NCI-H69 (cell line): ENCODE measurements around the gene USP2.

Source experiments
- DNase-seq: peaks from one replicate; lab custom pipeline; 2025; lab: John Stamatoyannopoulos, UW

The USP2 gene

GRCh38 chr11:119320776-119321524 is 60.5 kb downstream of the USP2 start:
- peak; percentile 80 for DNase-seq

DNA sequence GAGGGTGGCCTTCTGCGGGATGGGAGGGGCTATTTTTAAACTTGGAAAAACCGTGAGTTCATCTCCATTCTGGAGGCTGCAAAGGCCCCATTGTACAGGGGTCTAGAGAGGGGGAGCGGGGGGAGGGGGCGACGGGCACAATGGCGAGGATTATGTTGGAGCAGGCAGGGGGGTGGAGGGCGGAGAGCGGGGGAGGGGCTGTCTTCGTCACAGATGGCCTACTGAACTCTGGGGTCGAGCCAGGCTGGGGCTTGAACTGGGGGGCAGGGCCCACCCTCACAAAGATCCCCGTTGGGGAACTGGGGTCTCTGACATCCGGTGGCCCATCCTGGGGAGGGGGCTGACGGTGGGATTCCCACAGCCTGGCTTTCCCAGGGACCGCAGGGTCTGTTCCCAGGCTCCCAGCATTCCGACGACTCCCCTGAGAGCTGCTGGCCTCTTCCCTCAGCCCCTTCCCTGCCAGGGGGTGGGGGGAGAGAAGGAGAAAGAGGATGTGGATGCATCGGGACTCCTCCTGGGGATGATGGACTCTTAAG is 61.2 kb downstream of the USP2 start:
- DNase-seq = peak; percentile 44

DNA sequence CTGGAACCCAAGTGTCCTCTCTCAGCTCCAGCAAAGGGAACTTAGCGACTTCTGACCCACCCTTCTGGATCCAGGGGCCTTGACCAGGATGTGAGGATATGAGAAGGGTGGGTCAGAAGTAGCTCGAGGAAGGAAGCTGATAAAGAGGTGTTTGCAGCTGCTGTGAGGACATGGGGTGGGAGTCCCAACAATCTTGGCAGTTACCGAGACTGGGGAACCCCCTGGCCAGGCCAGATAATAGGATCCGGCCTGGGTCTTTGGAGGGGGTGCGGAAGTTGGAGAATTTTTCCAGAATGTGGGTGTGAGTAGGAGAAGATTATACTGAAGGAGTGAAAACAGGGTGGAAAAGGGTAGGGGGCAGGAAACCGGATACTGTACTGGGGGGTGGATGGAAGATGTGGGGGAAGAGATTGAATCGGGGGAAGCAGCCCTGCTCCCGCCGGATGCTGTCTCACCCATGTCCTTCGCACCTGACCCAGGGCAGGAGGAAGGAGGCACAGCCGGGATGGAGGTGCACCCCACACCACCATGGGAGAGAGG is 61.7 kb downstream of the USP2 start:
- peak; percentile 13 for DNase-seq

DNA sequence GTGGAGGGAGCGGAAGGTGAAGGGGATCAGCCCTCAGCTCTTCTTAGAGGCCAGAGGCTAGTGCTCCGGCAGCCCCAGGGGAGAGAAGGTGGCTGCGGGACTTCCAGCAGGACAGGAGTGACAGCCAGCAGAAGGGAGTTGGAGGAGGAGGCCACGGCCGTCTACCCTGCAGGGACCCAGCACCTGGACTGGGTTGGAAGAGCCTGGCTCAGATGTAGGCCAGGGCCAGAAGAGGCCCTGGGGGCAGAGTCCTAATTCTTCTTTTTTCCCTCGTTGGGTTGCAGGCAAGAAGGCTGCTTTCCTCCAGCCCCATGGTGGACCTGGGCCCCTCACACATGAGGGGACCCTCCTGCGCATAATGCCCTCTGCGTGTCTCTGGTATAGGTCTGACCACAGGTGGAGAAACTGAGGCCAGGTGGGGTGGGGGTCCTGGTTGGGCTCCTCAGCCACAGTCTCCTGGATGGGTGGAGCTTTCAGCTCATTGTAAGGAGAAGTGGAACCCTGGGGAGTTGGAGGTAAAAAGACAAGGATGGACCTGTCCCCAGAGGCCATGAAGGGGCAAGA is 62.3 kb downstream of the USP2 start:
- DNase-seq = no peak

DNA sequence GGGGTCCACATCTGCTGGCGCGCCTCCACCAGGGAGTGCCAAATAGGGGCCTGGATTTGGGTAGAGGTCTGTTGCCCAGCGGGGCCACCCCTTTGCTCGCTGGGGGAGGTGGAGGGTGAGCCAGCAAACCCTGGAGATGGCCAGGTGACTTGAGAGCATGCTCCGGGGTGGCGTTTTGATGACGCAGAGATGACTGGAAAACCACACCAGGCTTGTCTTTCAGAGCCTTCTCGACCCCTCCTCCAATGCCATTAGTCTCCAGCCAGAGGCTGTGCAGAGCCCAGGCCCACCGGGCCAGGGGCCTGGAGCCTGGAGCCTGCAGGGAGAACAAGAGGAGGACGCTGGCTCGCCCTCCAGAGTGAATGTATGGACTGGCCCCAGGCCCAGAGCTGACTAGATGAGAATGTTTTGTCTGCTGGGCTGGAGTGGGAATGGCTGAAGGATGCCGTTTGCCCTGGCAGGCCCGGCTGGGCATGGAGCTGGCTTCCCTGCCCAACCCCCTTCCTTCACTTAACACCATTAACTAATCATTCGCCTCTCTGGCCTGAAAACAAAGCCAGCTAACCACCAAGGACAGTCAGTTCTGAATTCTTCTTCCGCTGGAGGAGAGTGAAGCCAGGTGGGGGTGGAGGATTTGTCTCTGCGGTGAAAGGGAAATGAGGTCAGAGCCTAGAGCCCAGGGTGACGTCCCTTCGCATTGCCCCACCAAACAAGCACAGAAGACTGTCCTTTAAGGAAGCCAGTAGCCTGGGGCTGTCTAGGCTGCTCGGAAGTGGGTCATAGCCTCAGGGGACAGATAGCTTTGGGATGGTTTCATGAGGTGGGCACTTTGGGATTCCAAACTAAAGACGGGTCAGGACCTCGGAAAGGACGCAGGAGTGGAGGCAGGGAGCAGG is 63.0 kb downstream of the USP2 start:
- DNase-seq = peak; percentile 24

DNA sequence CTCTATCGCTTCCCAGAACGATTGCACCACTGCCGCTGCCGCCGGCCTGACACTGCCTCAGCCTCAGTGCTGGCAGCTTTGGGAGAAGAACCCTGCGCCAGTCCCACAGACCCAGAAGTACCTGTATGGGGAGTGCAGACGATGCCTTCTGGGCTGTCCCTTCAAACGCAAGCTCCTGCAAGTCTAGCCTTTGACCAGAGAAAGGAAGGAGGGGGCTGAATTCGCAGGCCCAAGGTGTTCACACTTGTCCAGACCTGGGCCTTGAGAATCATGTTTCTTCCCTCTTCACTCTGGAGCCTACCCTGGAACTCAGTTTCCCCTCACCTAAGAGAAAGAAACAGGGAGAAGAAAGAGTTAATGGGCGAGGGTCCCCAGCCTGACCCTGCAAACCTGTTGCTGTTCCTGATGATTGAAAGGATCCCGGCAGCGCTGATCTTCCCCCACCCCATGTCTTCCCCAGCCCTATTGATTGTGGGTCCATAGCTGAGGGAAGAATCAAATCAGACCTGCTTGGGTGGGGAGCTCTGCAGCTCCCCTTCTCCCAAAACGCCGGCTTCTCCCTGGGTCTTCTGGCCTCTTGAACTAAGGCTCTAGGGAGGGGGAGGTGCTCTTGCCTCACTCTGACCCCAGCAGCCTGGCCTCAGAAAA is 63.8 kb downstream of the USP2 start:
- no peak for DNase-seq

- peak; percentile 80 for DNase-seq
Measured at GRCh38 chr11:119316729-119317591, 64.5 kb downstream of the USP2 start, which contains the start of gene MCAM. MCAM (minus strand) TSS chr11:119317130; CDS start chr11:119317101, 29 bp downstream.

DNA sequence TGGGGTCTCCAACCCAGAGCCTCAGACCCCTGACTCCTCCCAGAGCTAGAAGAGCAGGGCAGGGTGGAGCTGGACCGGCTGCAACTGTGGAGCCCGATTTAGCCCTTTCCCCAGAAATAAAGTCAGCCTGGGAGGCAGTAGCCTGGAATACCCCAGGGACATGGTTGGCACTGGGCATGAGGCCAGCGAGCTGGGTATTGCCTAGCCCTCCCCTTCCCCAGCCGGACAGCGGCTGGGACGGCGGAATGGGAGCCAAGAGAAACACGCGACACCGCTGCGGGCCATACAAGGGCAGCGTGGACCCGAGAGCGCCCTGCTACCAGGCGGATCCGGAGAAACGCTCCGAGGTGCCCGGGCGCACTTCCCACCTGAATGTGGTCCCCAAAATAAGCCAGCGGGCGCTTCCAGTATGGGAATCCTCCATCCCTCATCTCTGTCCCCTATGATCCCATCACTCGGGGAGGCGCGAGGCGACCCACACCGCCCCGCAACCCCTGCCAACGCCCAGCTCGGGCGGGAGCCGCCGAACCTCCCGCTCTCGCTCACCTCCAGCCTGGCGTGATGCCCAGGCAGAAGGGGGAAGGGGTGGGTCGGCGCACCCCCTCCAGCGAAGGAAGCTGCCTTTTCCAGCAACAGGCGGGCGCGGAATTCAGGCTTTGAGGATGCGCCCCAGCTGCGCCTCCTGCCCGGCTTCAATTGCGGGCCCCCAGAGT is 65.3 kb downstream of the USP2 start:
- peak; percentile 91 for DNase-seq

DNA sequence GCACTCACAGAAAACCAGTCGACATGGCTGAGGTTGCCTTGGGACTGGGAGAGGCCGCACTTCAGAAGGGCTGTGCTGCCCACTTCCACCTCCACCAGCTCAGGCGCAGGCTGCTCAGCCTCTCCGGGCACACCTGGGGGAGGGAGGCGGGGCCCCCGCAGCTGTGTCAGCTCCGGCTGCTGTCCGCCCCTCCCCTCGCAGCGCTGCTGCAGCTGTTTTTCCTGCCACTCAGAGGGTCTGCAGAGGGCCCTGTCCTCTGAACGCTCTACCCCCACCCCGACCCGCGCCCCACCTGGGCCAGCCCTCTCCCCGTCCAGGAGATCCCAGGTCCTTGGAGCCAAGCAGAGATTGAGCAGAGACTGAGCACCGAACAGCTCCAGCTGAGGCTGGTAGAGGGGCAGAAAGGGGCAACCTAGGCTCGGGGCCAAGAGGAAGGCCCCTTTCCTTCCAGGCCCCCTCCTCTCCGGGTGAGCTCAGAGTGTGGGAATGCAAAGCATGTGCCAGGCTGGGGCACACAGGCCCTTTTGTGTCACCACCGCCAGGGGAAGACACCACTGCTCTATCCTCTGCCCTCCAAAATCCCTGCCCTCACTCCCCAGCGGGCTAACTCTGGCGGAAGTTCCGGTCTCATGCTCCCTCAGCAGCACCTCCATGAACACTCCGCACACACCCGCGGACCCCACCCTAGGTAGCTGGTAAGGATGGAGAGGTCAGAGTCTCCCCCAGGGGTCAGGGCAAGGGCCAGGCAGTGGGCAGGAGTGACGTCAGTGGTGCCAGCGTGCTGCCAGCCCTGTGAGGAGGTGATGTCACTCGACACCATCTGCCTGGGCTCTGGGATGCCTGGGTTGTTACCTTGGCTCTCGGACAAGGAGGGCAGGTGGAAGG is 66.1 kb downstream of the USP2 start:
- peak; percentile 90 for DNase-seq

DNA sequence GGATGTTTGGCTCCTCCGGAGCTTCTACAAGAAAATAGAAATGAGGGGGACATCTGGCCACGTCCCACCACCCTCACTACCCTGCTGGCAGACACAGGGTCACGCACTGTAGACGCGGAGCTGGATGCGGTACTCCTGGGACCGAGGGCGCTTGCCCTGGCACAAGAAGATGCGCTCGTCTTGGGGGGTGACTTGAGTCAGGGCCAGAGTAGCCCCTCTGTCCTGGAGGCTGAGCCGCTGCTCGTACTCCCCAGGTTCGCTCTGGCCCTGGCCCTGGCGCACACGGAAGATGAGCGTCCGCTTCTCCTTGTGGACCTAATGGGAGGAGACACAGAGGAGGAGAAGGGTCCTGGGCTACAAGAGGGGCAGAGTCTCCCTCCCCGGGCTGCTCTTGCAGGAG is 66.8 kb downstream of the USP2 start:
- DNase-seq = no peak

DNA sequence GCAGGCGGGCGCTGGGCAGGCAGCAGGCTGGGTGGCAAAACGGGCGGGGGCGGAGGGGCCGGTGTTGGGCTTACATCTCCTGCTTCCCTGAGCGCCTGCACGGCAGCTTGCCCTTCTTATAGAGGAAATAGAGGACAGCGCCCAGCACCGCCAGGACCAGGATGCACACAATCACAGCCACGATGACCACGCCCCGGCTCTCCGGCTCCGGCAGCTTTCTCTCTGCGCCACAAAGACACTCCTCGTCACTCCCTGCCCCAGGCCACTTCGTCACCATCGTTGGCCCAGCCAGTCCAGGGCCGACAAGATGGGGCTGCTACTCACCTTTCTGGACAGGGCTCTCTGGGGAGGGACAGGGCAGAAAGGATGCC is 70.8 kb downstream of the USP2 start:
- no peak for DNase-seq

GRCh38 chr11:119309953-119310681 is 71.4 kb downstream of the USP2 start:
- no peak for DNase-seq

DNA sequence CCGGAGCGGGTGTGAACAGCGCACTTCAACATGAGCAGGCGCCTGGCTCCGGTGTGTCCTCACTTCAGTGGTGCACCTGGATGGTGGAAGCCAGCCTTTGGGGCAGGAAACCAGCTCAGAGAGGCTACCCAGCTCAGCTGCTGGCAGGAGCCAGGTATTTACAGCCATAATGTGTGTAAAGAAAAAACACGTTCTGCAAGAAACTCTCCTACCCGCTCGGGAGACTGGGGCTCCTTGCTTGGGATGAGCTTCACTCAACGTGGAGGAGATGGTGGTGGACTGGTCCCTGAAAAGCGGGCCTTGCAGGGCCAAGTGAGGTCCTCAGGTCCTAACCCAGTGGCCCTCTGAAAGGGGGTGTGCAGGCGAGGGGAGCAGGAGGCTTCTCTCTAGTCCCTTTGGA is 72.1 kb downstream of the USP2 start:
- DNase-seq = no peak

GRCh38 chr11:119307974-119308373 is 73.5 kb downstream of the USP2 start:
- DNase-seq = no peak

- DNase-seq = peak; percentile 50
Measured at GRCh38 chr11:119307219-119307618, 74.3 kb downstream of the USP2 start.

GRCh38 chr11:119306373-119306890 is 75.1 kb downstream of the USP2 start:
- no peak for DNase-seq

- no peak for DNase-seq
Measured at GRCh38 chr11:119305556-119306372, 75.7 kb downstream of the USP2 start.
